Thyroid gland (tissue), 4 donors: ENCODE data around the gene CD160.

Experiments
- POLR2A ChIP-seq, 2 donors: fragments of 450-650 bp; IDR thresholded peaks; one replicate each; pipeline ENCODE4 v1.6.1; 2017; ENCODE audit warnings: antibody characterized with exemption in 2 of 2, mild to moderate bottlenecking in 2 of 2, moderate library complexity in 1 of 2
- TF ChIP-seq, protein P1 (sequence below), 6 experiments: fragments of 200-600 bp in 3 of 6; fragments of 450-650 bp in 3 of 6; sonication (generic) in 3 of 6; IDR thresholded peaks; one replicate each; pipeline ENCODE4 v1.5.1; 2016 to 2019; ENCODE audit warnings: antibody characterized with exemption in 6 of 6, mild to moderate bottlenecking in 2 of 6, inconsistent platforms in 1 of 6, moderate library complexity in 1 of 6

DNA sequence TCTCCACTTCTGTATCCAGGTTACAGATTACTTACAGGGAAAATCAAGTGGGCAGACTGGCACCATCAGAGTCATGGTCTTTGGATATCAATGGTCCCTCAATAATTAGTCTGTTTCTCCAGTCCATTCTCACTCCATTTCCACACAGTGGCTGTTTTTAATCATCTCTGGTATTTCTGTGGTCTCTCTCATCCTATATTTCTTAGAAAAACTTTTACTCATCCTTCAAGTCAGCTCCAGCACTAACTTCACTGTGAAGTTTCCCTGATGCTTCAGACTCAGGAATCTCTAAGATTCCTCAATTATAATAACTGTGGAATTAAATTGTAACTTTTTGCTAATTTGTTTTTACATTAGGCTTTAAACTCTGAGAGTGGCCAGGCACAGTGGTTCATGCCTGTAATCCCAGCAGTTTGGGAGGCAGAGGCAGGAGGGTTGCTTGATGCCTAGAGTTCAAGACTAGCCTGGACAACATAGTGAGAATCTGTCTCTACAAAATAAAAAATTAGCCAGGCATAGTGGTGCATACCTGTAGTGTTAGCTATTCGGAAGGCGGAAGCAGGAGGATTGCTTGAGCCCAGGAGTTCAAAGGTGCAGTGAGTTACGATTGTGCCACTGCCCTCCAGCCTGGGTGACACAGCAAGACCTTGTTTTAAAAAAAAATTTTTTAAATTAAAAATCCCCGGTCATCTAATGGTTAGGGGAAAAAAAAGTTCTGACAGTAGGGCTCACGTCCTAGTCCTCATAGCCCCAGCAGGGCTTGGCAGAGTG lies 10.6 kb downstream of the CD160 start:
- TF ChIP-seq, protein P1, sequence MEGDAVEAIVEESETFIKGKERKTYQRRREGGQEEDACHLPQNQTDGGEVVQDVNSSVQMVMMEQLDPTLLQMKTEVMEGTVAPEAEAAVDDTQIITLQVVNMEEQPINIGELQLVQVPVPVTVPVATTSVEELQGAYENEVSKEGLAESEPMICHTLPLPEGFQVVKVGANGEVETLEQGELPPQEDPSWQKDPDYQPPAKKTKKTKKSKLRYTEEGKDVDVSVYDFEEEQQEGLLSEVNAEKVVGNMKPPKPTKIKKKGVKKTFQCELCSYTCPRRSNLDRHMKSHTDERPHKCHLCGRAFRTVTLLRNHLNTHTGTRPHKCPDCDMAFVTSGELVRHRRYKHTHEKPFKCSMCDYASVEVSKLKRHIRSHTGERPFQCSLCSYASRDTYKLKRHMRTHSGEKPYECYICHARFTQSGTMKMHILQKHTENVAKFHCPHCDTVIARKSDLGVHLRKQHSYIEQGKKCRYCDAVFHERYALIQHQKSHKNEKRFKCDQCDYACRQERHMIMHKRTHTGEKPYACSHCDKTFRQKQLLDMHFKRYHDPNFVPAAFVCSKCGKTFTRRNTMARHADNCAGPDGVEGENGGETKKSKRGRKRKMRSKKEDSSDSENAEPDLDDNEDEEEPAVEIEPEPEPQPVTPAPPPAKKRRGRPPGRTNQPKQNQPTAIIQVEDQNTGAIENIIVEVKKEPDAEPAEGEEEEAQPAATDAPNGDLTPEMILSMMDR (IDR thresholded peaks at IDR 0.05), result no peak
- TF ChIP-seq POLR2A (IDR thresholded peaks at IDR 0.05), result no peak
